Cardiac fibroblast (primary cell): ENCODE results near the gene S100A9.
"Not testable (repeated sequence)": the region's sequence is repeated elsewhere in the genome, so short reads cannot be mapped to it uniquely, and the experiment has no call there.

Experiments used
- DNase-seq, 2 donors: peaks; one replicate each; pipeline versions ENCODE4 v3.0.0 to v3.0.0-alpha.2; 2010; ENCODE audit warnings: low read depth in 2 of 2
- H3K4me3 ChIP-seq, 2 donors: replicated peaks in 1 of 2; 1 replicate in 1 of 2; 2 replicates in 1 of 2; pipeline ENCODE4 v1.5.1; 2011; ENCODE audit warnings: low read depth in 2 of 2, low read length in 2 of 2, mild to moderate bottlenecking in 2 of 2, moderate library complexity in 1 of 2
- TF ChIP-seq, protein P1 (sequence below): IDR thresholded peaks from one replicate; pipeline ENCODE4 v1.5.1; 2011; ENCODE audit warnings: low read depth, mild to moderate bottlenecking, low read length, inconsistent platforms

Gene S100A9

DNA sequence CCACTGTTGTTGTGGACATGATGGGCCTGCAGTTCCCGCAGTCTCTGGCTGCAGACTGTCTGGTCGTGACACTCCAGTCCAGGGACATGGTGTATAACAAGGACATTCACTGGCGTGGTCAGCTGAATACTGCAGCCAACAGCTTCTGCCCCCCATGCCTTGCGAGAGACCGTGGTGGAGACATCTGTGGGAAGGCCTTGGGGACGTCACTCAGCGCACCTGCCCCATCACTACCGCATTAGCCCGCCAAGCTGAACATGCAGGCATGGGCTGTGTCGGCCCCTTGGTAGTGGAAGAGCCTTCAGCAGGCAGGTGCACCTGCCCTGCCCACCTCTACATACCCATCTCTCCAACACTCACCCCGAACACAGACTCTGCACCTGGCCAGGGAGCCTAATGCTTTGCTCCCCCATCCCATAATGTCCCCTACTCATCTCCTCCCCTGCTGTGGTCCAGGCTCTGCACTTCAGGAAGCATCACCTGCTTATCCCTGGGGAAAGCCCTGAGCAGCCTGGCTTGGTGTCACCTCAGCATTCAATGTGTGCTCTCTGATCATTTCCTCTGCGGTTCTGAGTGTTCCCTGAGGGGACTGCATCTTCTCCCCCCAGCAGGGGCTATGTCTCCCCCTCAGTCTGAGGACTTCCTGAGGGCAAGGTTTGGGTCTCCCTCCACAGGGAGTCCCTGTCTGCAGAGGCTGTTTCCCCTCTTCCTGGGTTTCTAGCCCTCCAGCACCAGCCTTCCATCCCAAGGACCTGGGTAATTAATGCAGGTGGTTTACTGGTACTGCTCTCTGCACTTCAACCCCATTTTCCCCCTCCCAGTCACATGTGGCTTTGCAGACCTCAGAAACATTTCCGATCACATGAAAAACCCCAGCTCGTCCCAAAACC lies 12.2 kb upstream of the S100A9 start:
- TF ChIP-seq, protein P1, sequence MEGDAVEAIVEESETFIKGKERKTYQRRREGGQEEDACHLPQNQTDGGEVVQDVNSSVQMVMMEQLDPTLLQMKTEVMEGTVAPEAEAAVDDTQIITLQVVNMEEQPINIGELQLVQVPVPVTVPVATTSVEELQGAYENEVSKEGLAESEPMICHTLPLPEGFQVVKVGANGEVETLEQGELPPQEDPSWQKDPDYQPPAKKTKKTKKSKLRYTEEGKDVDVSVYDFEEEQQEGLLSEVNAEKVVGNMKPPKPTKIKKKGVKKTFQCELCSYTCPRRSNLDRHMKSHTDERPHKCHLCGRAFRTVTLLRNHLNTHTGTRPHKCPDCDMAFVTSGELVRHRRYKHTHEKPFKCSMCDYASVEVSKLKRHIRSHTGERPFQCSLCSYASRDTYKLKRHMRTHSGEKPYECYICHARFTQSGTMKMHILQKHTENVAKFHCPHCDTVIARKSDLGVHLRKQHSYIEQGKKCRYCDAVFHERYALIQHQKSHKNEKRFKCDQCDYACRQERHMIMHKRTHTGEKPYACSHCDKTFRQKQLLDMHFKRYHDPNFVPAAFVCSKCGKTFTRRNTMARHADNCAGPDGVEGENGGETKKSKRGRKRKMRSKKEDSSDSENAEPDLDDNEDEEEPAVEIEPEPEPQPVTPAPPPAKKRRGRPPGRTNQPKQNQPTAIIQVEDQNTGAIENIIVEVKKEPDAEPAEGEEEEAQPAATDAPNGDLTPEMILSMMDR = no peak
- DNase-seq = no peak
- H3K4me3 ChIP-seq = no peak overlapping the region

DNA sequence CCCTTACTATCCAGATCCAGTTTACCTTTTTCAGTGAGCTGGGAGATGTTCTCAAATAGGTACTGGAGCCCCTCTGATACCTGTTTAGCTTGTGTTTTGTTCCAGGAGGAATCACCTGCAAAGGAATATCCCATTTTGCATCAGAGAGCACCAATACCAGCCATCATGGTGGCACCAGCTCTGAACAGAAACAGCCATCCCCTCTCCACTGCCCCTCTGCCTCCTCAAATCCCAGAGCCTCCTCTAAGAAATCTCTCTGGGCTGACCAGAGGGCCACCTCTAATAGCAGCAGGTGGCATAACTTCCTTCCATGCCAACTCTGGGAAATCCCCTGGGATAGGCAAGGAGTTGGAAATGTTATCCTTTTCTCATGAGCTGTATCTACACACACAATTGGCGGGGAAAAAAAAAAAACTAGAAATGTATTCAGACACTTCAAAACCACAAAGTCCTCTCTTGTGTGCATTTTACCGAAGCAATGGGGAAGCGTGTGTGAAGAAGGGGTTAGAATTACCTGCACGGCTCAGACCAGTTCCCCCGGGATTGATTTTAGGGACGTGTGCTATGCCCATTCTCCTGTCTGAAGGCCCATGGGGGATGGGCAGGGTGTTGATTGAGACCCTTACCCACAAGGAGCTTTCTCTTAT lies 11.5 kb upstream of the S100A9 start:
- TF ChIP-seq, protein P1 = no peak
- no peak for DNase-seq
- H3K4me3 ChIP-seq = no peak overlapping the region

DNA sequence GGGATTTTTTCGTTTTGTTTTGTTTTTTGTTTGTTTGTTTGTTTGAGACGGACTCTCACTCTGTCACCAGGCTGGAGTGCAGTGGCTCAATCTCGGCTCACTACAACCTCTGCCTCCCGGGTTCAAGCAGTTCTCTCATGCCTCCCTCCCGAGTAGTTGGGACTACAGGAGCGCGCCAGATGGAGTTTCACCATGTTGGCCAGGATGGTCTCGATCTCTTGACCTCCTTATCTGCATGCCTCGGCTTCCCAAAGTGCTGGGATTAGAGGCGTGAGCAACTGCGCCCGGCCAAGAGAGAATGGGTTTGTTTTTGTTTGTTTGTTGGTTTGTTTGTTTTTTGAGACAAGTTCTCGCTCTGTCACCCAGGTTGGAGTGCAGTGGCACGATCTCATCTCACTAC lies 10.6 kb upstream of the S100A9 start:
- not testable (repeated sequence) for H3K4me3 ChIP-seq, DNase-seq

DNA sequence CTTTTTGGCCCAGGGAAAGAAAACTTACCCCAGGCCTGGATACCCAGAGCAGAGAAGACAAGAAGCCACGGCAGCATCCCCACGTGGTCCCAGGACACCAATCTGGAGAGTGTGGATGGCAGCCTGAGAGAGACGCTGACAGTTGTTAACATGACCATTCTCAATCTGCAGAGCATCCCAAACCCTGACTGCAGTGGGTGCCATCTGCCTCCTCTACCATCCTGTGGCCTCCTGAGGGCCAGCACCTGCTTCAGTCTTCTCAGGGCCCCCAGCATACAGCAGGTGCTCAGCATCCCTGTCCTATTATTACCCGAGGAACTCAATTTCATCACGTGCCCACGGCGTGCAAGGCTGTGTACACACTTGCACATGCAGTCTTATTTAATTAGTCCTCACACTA lies 9.8 kb upstream of the S100A9 start:
- H3K4me3 ChIP-seq = no peak overlapping the region
- TF ChIP-seq, protein P1 = no peak
- no peak for DNase-seq

DNA sequence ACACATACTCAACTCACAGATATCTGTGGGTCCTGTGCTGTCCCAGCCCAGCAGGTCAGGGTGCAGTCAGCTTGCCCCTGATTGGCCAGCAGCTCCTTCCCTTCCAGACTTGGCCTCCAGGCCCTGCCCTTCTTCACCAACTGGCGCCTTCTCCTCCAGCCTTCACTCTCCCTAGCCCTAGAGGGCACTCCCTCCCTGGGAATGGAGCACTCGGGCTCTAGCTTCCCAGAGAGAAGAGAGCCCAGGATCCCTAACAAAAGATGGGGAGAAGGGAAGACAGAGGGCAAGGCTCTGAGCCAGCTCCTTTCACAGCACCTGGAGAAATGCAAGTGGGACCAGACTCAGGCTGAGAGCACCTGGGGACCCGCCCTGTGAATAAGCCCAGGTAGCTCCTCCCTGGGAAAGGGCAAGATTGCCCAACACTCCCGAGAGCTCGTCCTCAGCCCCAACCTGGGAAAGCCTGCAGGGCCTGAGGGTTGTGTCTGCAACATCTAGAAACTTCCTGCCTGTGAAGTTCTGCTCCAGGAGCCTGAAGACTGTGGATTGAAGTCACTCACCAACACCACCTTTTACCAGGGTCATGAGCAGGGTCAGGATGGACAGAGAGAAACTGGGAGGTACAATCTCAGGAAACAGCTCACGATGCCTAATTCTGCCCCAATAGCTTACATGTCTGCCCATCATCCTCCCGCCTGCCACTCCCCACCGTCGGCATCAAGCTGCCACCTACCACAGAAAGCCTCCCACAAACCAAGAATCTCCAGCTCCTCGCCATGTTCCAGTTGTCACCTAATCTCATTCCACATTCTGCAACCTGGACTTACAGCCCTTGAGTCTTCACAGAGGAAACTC lies 8.9 kb upstream of the S100A9 start, which contains the start of gene PGLYRP4:
Gene PGLYRP4 (minus strand): TSS at position 331 of the 852 bp plus-strand sequence. CDS start 909 bp downstream, outside the sequence.
- TF ChIP-seq, protein P1 = no peak
- DNase-seq = no peak
- H3K4me3 ChIP-seq = no peak within 1 kb of the TSS

DNA sequence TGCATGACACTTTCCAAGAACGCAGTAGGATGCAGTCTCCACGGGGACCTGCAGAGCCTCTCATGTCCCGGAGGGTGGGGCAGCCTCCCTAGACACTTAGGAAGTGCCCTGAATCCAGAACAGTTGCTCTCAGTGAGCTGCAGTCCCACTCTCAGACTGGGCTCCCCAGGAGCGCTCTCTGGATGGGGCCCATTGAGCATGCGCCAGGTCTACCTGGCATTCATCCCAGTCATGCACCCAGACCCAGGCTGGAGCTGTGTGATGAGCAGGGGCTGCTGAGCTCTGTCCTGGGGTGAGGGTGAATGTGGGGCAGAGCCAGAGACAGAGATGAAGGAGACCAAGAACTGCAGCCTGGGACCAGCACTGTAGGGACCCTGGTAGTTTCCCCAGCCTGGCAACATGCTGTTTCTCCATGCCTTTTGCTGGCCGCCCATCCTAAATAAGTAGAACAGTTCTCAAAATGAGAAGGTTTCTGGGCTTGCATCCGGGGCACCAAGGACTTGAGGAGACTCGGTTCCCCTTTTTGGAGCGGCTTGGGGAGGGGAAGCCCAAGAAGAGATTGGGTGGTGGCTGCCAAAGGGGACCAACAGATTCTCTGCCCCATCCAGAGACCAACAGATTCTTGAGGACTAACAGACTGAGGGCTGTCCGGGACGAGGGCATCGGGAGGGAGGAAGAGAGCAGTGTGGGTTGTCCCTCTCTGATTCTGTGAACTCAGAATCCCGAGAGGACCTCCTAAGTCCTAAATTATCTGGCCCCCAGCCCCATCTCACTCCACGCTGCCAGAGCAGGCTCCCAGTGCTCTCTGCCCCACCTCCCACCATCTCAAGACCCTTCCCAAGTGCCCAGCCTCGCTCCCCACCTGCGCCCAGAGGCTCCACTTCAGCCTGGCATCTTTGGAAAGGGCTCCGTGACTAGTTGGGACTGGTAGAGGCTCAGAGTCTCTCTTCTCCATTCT lies 8.0 kb upstream of the S100A9 start:
- TF ChIP-seq, protein P1 = no peak
- no peak for DNase-seq

More for the DNA sequence above, 8.0 kb upstream of the S100A9 start:
- H3K4me3 ChIP-seq = no peak overlapping the region
